ENCODE measurements around the gene H2BW2. TPM values are rescaled to one million over a fixed set of nuclear protein-coding genes. Genes with fewer than 3 reads are reported as not detected.
"Not testable (repeated sequence)": the region's sequence is repeated elsewhere in the genome, so short reads cannot be mapped to it uniquely, and the experiment has no call there.

Gene H2BW2
- total RNA-seq, 4 donors from 2014 or later = not detected

DNA sequence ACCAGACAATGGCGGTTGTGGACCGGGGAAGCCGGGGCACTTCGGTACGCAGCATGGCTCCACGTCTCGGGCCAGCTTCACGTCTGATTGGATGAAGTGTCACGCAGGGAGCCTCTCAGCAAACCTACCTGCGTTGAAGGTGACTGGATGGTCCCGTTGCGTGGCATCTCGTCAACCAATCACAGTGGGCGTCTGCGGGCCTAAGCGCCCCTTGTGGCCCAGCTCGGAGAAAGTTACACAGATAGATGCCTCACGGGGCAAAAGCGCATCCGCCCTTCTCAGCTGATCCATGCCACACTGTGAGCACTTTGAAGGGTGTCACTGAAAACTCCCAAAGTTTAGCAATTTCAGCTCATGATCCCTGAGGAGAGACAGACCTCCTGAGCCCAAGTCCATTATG lies 26.1 kb upstream of the H2BW2 start, which contains the start of gene H2BW1:
H2BW1 (minus strand) TSS at position 103 of the 400 bp plus-strand sequence. CDS start 132 bp downstream, outside the sequence.
- H3K4me3 ChIP-seq = no peak within 1 kb of the TSS
- DNase-seq (no peak), ATAC-seq (no peak)
- intact Hi-C loops (cut with DNase I; ENCODE audit: low total_unique reads) (no loop called here), in situ Hi-C loops (cut with MboI; ENCODE audit: low sequenced_read_pairs in 4 of 4) (no loop called here)
- H3K9me3 ChIP-seq = peaks cover 0 to 4% (median 0%) of the 10 kb centered on the region in 3 donors
- H3K27ac ChIP-seq = no peak within 1 kb of the TSS
- H3K36me3 ChIP-seq = no peaks in the 10 kb centered on the region
- peaks cover 0 to 3% (median 0%) of the 10 kb centered on the region in 3 donors for H3K27me3 ChIP-seq
- TF ChIP-seq POLR2A (IDR thresholded peaks at IDR 0.05) = no peak
- TF ChIP-seq, protein P1, sequence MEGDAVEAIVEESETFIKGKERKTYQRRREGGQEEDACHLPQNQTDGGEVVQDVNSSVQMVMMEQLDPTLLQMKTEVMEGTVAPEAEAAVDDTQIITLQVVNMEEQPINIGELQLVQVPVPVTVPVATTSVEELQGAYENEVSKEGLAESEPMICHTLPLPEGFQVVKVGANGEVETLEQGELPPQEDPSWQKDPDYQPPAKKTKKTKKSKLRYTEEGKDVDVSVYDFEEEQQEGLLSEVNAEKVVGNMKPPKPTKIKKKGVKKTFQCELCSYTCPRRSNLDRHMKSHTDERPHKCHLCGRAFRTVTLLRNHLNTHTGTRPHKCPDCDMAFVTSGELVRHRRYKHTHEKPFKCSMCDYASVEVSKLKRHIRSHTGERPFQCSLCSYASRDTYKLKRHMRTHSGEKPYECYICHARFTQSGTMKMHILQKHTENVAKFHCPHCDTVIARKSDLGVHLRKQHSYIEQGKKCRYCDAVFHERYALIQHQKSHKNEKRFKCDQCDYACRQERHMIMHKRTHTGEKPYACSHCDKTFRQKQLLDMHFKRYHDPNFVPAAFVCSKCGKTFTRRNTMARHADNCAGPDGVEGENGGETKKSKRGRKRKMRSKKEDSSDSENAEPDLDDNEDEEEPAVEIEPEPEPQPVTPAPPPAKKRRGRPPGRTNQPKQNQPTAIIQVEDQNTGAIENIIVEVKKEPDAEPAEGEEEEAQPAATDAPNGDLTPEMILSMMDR (IDR thresholded peaks at IDR 0.05 in 4 of 5, conservative IDR thresholded peaks at IDR 0.05 in 1 of 5) = no peak
- no peaks in the 10 kb centered on the region for H3K4me1 ChIP-seq

DNA sequence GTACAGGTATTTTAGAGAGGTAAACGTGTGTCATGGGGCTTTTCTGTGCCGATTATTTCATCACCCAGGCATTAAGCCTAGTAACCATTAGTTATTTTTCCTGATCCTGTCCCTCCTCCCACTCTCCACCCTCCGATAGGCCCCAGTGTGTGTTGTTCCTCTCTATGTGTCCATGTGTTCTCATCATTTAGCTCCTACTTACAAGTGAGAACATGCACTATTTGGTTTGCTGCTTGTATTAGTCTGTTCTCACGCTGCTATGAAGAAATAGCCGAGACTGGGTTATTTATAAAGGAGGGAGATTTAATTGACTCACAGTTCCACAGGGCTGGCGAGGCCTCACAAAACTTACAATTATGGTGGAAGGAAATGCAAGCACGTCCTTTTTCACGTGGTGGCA lies 24.2 kb upstream of the H2BW2 start:
- H3K4me3 ChIP-seq; in situ Hi-C loops (cut with MboI; ENCODE audit: low sequenced_read_pairs in 4 of 4): not testable (repeated sequence)

DNA sequence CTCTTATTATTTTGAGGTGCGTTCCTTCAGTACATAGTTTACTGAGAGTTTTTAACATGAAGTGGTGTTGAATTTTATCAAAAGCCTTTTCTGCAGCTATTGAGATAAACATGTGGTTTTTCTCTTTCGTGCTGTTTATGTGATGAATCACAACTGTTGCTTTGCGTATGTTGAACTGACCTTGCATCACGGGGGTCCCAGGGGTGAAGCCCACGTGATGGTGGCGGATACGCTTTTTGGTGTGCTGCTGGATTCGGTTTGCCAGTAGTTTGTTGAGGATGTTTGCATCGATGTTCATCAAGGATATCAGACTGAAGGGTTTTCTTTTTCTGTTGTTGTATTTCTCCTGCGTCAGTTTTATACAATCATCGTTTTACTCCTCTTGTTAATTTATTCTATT lies 21.6 kb upstream of the H2BW2 start:
- Histone ChIP-seq H3K27ac (no peak overlapping the region), H3K4me1 (no peaks in the 10 kb centered on the region), H3K4me3 (no peak overlapping the region), H3K36me3 (no peaks in the 10 kb centered on the region), H3K27me3 (peaks cover 0 to 26% (median 0%) of the 10 kb centered on the region in 3 donors), H3K9me3 (peaks cover 0 to 4% (median 0%) of the 10 kb centered on the region in 3 donors)
- TF ChIP-seq, protein P1 (IDR thresholded peaks at IDR 0.05 in 4 of 5, conservative IDR thresholded peaks at IDR 0.05 in 1 of 5) = no peak
- no peak for TF ChIP-seq POLR2A (IDR thresholded peaks at IDR 0.05)
- intact Hi-C loops (cut with DNase I; ENCODE audit: low total_unique reads) = no loop called here
- no peak for DNase-seq
- ATAC-seq = no peak
- in situ Hi-C loops (cut with MboI; ENCODE audit: low sequenced_read_pairs in 4 of 4) = no loop called here

More for the DNA sequence above, 24.2 kb upstream of the H2BW2 start:
- intact Hi-C loops (cut with DNase I; ENCODE audit: low total_unique reads); H3K4me1 ChIP-seq; H3K9me3 ChIP-seq; H3K36me3 ChIP-seq; H3K27ac ChIP-seq; ATAC-seq; DNase-seq: not testable (repeated sequence)
- H3K27me3 ChIP-seq = peaks cover 0 to 20% (median 0%) of the 10 kb centered on the region in 3 donors

DNA sequence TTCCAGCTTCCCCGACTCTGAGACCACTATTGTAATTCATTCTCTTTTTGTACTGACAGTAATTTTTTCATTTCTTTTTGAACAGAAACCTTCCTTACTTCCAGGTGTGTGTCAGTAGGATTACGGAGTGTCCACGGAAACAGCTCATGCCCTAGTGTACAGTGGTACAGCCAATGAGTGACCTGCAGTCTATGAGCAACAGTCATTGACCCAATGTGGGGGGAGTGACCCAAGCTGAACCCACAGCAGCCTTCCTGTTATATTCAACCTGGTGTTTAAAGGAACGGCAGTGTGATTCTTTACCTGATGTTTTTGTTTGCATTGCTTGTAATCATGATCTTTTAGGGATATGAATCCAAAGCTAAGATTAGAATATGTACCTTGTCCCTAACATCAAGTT lies 1.2 kb downstream of the H2BW2 start:
- ATAC-seq = no peak
- TF ChIP-seq, protein P1 (IDR thresholded peaks at IDR 0.05 in 4 of 5, conservative IDR thresholded peaks at IDR 0.05 in 1 of 5) = no peak
- TF ChIP-seq POLR2A (IDR thresholded peaks at IDR 0.05) = no peak
- no peaks in the 10 kb centered on the region for H3K9me3 ChIP-seq
- intact Hi-C loops (cut with DNase I; ENCODE audit: low total_unique reads) (no loop called here), in situ Hi-C loops (cut with MboI; ENCODE audit: low sequenced_read_pairs in 4 of 4) (no loop called here)
- H3K4me3 ChIP-seq = no peak overlapping the region
- H3K27me3 ChIP-seq = peaks cover 0 to 17% (median 0%) of the 10 kb centered on the region in 3 donors
- DNase-seq = no peak
- H3K36me3 ChIP-seq = no peaks in the 10 kb centered on the region
- H3K4me1 ChIP-seq = no peaks in the 10 kb centered on the region
- no peak overlapping the region for H3K27ac ChIP-seq

DNA sequence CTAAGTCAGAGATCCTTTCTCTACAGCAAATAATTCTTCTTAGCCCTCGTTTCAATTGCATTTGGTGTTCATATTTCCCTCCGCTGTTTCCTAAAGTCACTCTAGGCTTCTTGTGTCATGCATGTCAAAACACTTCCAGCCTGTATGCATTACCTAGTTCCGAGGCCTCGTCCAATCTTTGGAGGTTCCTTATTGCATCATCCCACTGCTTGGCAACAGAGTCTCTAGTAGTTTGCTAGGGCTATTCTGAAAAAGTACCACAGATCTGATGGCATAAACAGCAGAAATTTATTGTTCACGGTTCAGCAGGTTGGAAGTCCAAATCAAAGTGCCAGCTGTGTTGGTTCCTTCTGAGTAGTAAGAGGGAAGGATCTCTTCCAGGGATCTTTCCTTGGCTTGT lies 5.9 kb downstream of the H2BW2 start:
- H3K27ac ChIP-seq = no peak overlapping the region
- ATAC-seq (no peak), DNase-seq (no peak)
- no peak overlapping the region for H3K4me3 ChIP-seq
- in situ Hi-C loops (cut with MboI; ENCODE audit: low sequenced_read_pairs in 4 of 4) (no loop called here), intact Hi-C loops (cut with DNase I; ENCODE audit: low total_unique reads) (no loop called here)
- no peaks in the 10 kb centered on the region for H3K36me3 ChIP-seq
- H3K27me3 ChIP-seq = peaks cover 0 to 15% (median 0%) of the 10 kb centered on the region in 3 donors
- H3K4me1 ChIP-seq = no peaks in the 10 kb centered on the region
- no peaks in the 10 kb centered on the region for H3K9me3 ChIP-seq
- TF ChIP-seq, protein P1 (IDR thresholded peaks at IDR 0.05 in 4 of 5, conservative IDR thresholded peaks at IDR 0.05 in 1 of 5) = no peak
- no peak for TF ChIP-seq POLR2A (IDR thresholded peaks at IDR 0.05)

Data from gastrocnemius medialis (tissue), 4 donors.